Measurements from ENCODE around the gene PYGO1.

GRCh38 chr15:55564347-55565145 lies 23.6 kb downstream of the PYGO1 start:
- TF ChIP-seq CTCF (IDR thresholded peaks at IDR 0.05; ENCODE audit: control extremely low read depth in 1 of 3, insufficient read depth in 1 of 3, low read depth in 1 of 3, low read length in 3 of 3), result peak; percentile 22 to 53 (median 40); a peak in 3 of 4 replicates
- TF ChIP-seq POLR2AphosphoS5 (IDR thresholded peaks at IDR 0.05; ENCODE audit: low read depth, low read length), result no peak
- TF ChIP-seq EZH2 (IDR thresholded peaks at IDR 0.05; ENCODE audit: low read depth, low read length, severe bottlenecking), result no peak
- no peak for TF ChIP-seq SAP30 (IDR thresholded peaks at IDR 0.05; ENCODE audit: insufficient read depth, insufficient replicate concordance, low read length)
- TF ChIP-seq USF2 (IDR thresholded peaks at IDR 0.05; ENCODE audit: low read length), result no peak
- no peak for TF ChIP-seq FOSL1 (IDR thresholded peaks at IDR 0.05; ENCODE audit: insufficient read depth, low read depth, low read length)
- TF ChIP-seq KDM1A (IDR thresholded peaks at IDR 0.05; ENCODE audit: borderline replicate concordance, low read length), result no peak
- TF ChIP-seq POLR2A (IDR thresholded peaks at IDR 0.05; ENCODE audit: control extremely low read depth in 1 of 2, low read depth in 2 of 2, low read length in 2 of 2), result no peak
- no peak for TF ChIP-seq MAX (IDR thresholded peaks at IDR 0.05)
- TF ChIP-seq CBX5 (IDR thresholded peaks at IDR 0.05; ENCODE audit: low read depth, low read length), result no peak
